ENCODE results near the gene ACADS.

The ACADS gene

GRCh38 chr12:120712610-120713009 is 13.0 kb upstream of the ACADS start:
- Histone ChIP-seq H3K4me3 (ENCODE audit: low read depth in 1 of 2, low read length in 2 of 2) (no peak overlapping the region), H3K36me3 (ENCODE audit: control insufficient read depth in 1 of 2, insufficient read depth in 2 of 2, low read length in 2 of 2) (peaks cover 13 to 25% of the 10 kb centered on the region in 2 donors), H3K27me3 (ENCODE audit: control insufficient read depth in 1 of 2, insufficient read depth in 2 of 2, low read length in 2 of 2) (no peaks in the 10 kb centered on the region), H3K9me3 (ENCODE audit: control insufficient read depth in 1 of 2, low read length in 2 of 2) (no peaks in the 10 kb centered on the region), H3K9ac (ENCODE audit: low read depth in 1 of 2, low read length in 2 of 2) (no peak overlapping the region), H3K27ac (ENCODE audit: low read depth, low read length) (no peak overlapping the region), H3K4me1 (ENCODE audit: control insufficient read depth in 1 of 2, insufficient read depth in 2 of 2, low read length in 2 of 2) (peaks cover 25 to 31% of the 10 kb centered on the region in 2 donors)

- no peaks in the 10 kb centered on the region for H3K9me3 ChIP-seq (ENCODE audit: control insufficient read depth in 1 of 2, low read length in 2 of 2)
Observed at GRCh38 chr12:120713861-120714482, 11.7 kb upstream of the ACADS start.

GRCh38 chr12:120718055-120718454 is 7.6 kb upstream of the ACADS start:
- H3K9me3 ChIP-seq (ENCODE audit: control insufficient read depth in 1 of 2, low read length in 2 of 2), result no peaks in the 10 kb centered on the region
- peaks cover 31 to 69% of the 10 kb centered on the region in 2 donors for H3K36me3 ChIP-seq (ENCODE audit: control insufficient read depth in 1 of 2, insufficient read depth in 2 of 2, low read length in 2 of 2)
- no peaks in the 10 kb centered on the region for H3K27me3 ChIP-seq (ENCODE audit: control insufficient read depth in 1 of 2, insufficient read depth in 2 of 2, low read length in 2 of 2)
- no peak overlapping the region for H3K27ac ChIP-seq (ENCODE audit: low read depth, low read length)
- H3K9ac ChIP-seq (ENCODE audit: low read depth in 1 of 2, low read length in 2 of 2), result no peak overlapping the region
- H3K4me3 ChIP-seq (ENCODE audit: low read depth in 1 of 2, low read length in 2 of 2), result peak overlapping the region in 1 of 2 donors; percentile 41
- peaks cover 30 to 37% of the 10 kb centered on the region in 2 donors for H3K4me1 ChIP-seq (ENCODE audit: control insufficient read depth in 1 of 2, insufficient read depth in 2 of 2, low read length in 2 of 2)

More at GRCh38 chr12:120713861-120714482, 11.7 kb upstream of the ACADS start:
- peaks cover 13 to 31% of the 10 kb centered on the region in 2 donors for H3K36me3 ChIP-seq (ENCODE audit: control insufficient read depth in 1 of 2, insufficient read depth in 2 of 2, low read length in 2 of 2)
- peaks cover 35 to 40% of the 10 kb centered on the region in 2 donors for H3K4me1 ChIP-seq (ENCODE audit: control insufficient read depth in 1 of 2, insufficient read depth in 2 of 2, low read length in 2 of 2)
- no peak overlapping the region for H3K27ac ChIP-seq (ENCODE audit: low read depth, low read length)
- H3K9ac ChIP-seq (ENCODE audit: low read depth in 1 of 2, low read length in 2 of 2), result no peak overlapping the region
- no peak overlapping the region for H3K4me3 ChIP-seq (ENCODE audit: low read depth in 1 of 2, low read length in 2 of 2)
- no peaks in the 10 kb centered on the region for H3K27me3 ChIP-seq (ENCODE audit: control insufficient read depth in 1 of 2, insufficient read depth in 2 of 2, low read length in 2 of 2)

- H3K27ac ChIP-seq (ENCODE audit: low read depth, low read length), result peak overlapping the region; percentile 54
- H3K4me1 ChIP-seq (ENCODE audit: control insufficient read depth in 1 of 2, insufficient read depth in 2 of 2, low read length in 2 of 2), result peaks cover 27 to 37% of the 10 kb centered on the region in 2 donors
- peak overlapping the region; percentile 25 to 48 for H3K4me3 ChIP-seq (ENCODE audit: low read depth in 1 of 2, low read length in 2 of 2)
- H3K9me3 ChIP-seq (ENCODE audit: control insufficient read depth in 1 of 2, low read length in 2 of 2), result no peaks in the 10 kb centered on the region
- no peaks in the 10 kb centered on the region for H3K27me3 ChIP-seq (ENCODE audit: control insufficient read depth in 1 of 2, insufficient read depth in 2 of 2, low read length in 2 of 2)
- peak overlapping the region; percentile 33 for H3K9ac ChIP-seq (ENCODE audit: low read depth in 1 of 2, low read length in 2 of 2)
- peaks cover 28 to 70% of the 10 kb centered on the region in 2 donors for H3K36me3 ChIP-seq (ENCODE audit: control insufficient read depth in 1 of 2, insufficient read depth in 2 of 2, low read length in 2 of 2)
Observed at GRCh38 chr12:120719072-120719471, 6.6 kb upstream of the ACADS start.

GRCh38 chr12:120719496-120720233 is 6.0 kb upstream of the ACADS start:
- H3K9ac ChIP-seq (ENCODE audit: low read depth in 1 of 2, low read length in 2 of 2), result peak overlapping the region; percentile 33
- H3K36me3 ChIP-seq (ENCODE audit: control insufficient read depth in 1 of 2, insufficient read depth in 2 of 2, low read length in 2 of 2), result peaks cover 28 to 70% of the 10 kb centered on the region in 2 donors
- H3K27ac ChIP-seq (ENCODE audit: low read depth, low read length), result peak overlapping the region; percentile 54

GRCh38 chr12:120720234-120720986 is 5.2 kb upstream of the ACADS start:
- Histone ChIP-seq H3K9me3 (ENCODE audit: control insufficient read depth in 1 of 2, low read length in 2 of 2) (no peaks in the 10 kb centered on the region), H3K4me3 (ENCODE audit: low read depth in 1 of 2, low read length in 2 of 2) (no peak overlapping the region), H3K4me1 (ENCODE audit: control insufficient read depth in 1 of 2, insufficient read depth in 2 of 2, low read length in 2 of 2) (peaks cover 34 to 47% of the 10 kb centered on the region in 2 donors), H3K27ac (ENCODE audit: low read depth, low read length) (no peak overlapping the region), H3K9ac (ENCODE audit: low read depth in 1 of 2, low read length in 2 of 2) (peak overlapping the region; percentile 33), H3K27me3 (ENCODE audit: control insufficient read depth in 1 of 2, insufficient read depth in 2 of 2, low read length in 2 of 2) (no peaks in the 10 kb centered on the region), H3K36me3 (ENCODE audit: control insufficient read depth in 1 of 2, insufficient read depth in 2 of 2, low read length in 2 of 2) (peaks cover 28 to 66% of the 10 kb centered on the region in 2 donors)

More at GRCh38 chr12:120719496-120720233, 6.0 kb upstream of the ACADS start:
- Histone ChIP-seq H3K4me3 (ENCODE audit: low read depth in 1 of 2, low read length in 2 of 2) (peak overlapping the region; percentile 19 to 48), H3K9me3 (ENCODE audit: control insufficient read depth in 1 of 2, low read length in 2 of 2) (no peaks in the 10 kb centered on the region), H3K27me3 (ENCODE audit: control insufficient read depth in 1 of 2, insufficient read depth in 2 of 2, low read length in 2 of 2) (no peaks in the 10 kb centered on the region), H3K4me1 (ENCODE audit: control insufficient read depth in 1 of 2, insufficient read depth in 2 of 2, low read length in 2 of 2) (peaks cover 27 to 40% of the 10 kb centered on the region in 2 donors)

GRCh38 chr12:120720987-120721801 is 4.4 kb upstream of the ACADS start:
- H3K36me3 ChIP-seq (ENCODE audit: control insufficient read depth in 1 of 2, insufficient read depth in 2 of 2, low read length in 2 of 2), result peaks cover 28 to 62% of the 10 kb centered on the region in 2 donors
- no peak overlapping the region for H3K4me3 ChIP-seq (ENCODE audit: low read depth in 1 of 2, low read length in 2 of 2)
- peaks cover 35 to 47% of the 10 kb centered on the region in 2 donors for H3K4me1 ChIP-seq (ENCODE audit: control insufficient read depth in 1 of 2, insufficient read depth in 2 of 2, low read length in 2 of 2)
- no peaks in the 10 kb centered on the region for H3K27me3 ChIP-seq (ENCODE audit: control insufficient read depth in 1 of 2, insufficient read depth in 2 of 2, low read length in 2 of 2)
- H3K9me3 ChIP-seq (ENCODE audit: control insufficient read depth in 1 of 2, low read length in 2 of 2), result no peaks in the 10 kb centered on the region
- H3K9ac ChIP-seq (ENCODE audit: low read depth in 1 of 2, low read length in 2 of 2), result no peak overlapping the region
- H3K27ac ChIP-seq (ENCODE audit: low read depth, low read length), result no peak overlapping the region

GRCh38 chr12:120721866-120722265 is 3.8 kb upstream of the ACADS start:
- H3K27me3 ChIP-seq (ENCODE audit: control insufficient read depth in 1 of 2, insufficient read depth in 2 of 2, low read length in 2 of 2), result no peaks in the 10 kb centered on the region
- H3K36me3 ChIP-seq (ENCODE audit: control insufficient read depth in 1 of 2, insufficient read depth in 2 of 2, low read length in 2 of 2), result peaks cover 21 to 56% of the 10 kb centered on the region in 2 donors
- H3K9me3 ChIP-seq (ENCODE audit: control insufficient read depth in 1 of 2, low read length in 2 of 2), result no peaks in the 10 kb centered on the region
- H3K9ac ChIP-seq (ENCODE audit: low read depth in 1 of 2, low read length in 2 of 2), result no peak overlapping the region
- H3K27ac ChIP-seq (ENCODE audit: low read depth, low read length), result no peak overlapping the region
- H3K4me3 ChIP-seq (ENCODE audit: low read depth in 1 of 2, low read length in 2 of 2), result no peak overlapping the region
- H3K4me1 ChIP-seq (ENCODE audit: control insufficient read depth in 1 of 2, insufficient read depth in 2 of 2, low read length in 2 of 2), result peaks cover 41 to 45% of the 10 kb centered on the region in 2 donors

- Histone ChIP-seq H3K4me3 (ENCODE audit: low read depth in 1 of 2, low read length in 2 of 2) (no peak overlapping the region), H3K4me1 (ENCODE audit: control insufficient read depth in 1 of 2, insufficient read depth in 2 of 2, low read length in 2 of 2) (peaks cover 45 to 49% of the 10 kb centered on the region in 2 donors), H3K9me3 (ENCODE audit: control insufficient read depth in 1 of 2, low read length in 2 of 2) (no peaks in the 10 kb centered on the region), H3K36me3 (ENCODE audit: control insufficient read depth in 1 of 2, insufficient read depth in 2 of 2, low read length in 2 of 2) (peaks cover 19 to 59% of the 10 kb centered on the region in 2 donors), H3K9ac (ENCODE audit: low read depth in 1 of 2, low read length in 2 of 2) (no peak overlapping the region), H3K27me3 (ENCODE audit: control insufficient read depth in 1 of 2, insufficient read depth in 2 of 2, low read length in 2 of 2) (no peaks in the 10 kb centered on the region), H3K27ac (ENCODE audit: low read depth, low read length) (no peak overlapping the region)
Observed at GRCh38 chr12:120722784-120723183, 2.8 kb upstream of the ACADS start.

Data from duodenal mucosa (tissue), 2 donors.